ENCODE results near the gene SNTN.
"Not testable (repeated sequence)": the region's sequence is repeated elsewhere in the genome, so short reads cannot be mapped to it uniquely, and the experiment has no call there.

The SNTN gene

GRCh38 chr3:63652066-63652725 is at the start of gene SNTN:
TSS of gene SNTN (plus strand) at chr3:63652675. CDS start at chr3:63652688, 13 bp downstream.
- no peak for DNase-seq

- no peak for DNase-seq
Observed at GRCh38 chr3:63607716-63608115, 44.8 kb upstream of the SNTN start.

GRCh38 chr3:63609408-63609807 is 43.1 kb upstream of the SNTN start:
- DNase-seq: no peak

- no peak for DNase-seq
Observed at GRCh38 chr3:63609834-63610233, 42.6 kb upstream of the SNTN start.

- DNase-seq: no peak
Observed at GRCh38 chr3:63611382-63611781, 41.1 kb upstream of the SNTN start.

GRCh38 chr3:63613561-63613960 is 38.9 kb upstream of the SNTN start:
- no peak for DNase-seq

GRCh38 chr3:63617391-63617790 is 35.1 kb upstream of the SNTN start:
- DNase-seq: no peak

GRCh38 chr3:63624941-63625560 is 27.4 kb upstream of the SNTN start:
- DNase-seq: no peak

- DNase-seq: no peak
Observed at GRCh38 chr3:63631670-63632069, 20.8 kb upstream of the SNTN start.

- no peak for DNase-seq
Observed at GRCh38 chr3:63635186-63635585, 17.3 kb upstream of the SNTN start.

GRCh38 chr3:63639806-63640205 is 12.7 kb upstream of the SNTN start:
- DNase-seq: no peak

GRCh38 chr3:63642488-63642887 is 10.0 kb upstream of the SNTN start:
- no peak for DNase-seq

GRCh38 chr3:63644212-63644797 is 8.2 kb upstream of the SNTN start:
- no peak for DNase-seq

GRCh38 chr3:63644928-63645781 is 7.3 kb upstream of the SNTN start:
- DNase-seq: not testable (repeated sequence)

GRCh38 chr3:63654211-63654610 is 1.7 kb downstream of the SNTN start:
- DNase-seq: no peak

- no peak for DNase-seq
Observed at GRCh38 chr3:63654931-63655330, 2.5 kb downstream of the SNTN start.

- no peak for DNase-seq
Observed at GRCh38 chr3:63655519-63655918, 3.0 kb downstream of the SNTN start.

- no peak for DNase-seq
Observed at GRCh38 chr3:63656786-63657185, 4.3 kb downstream of the SNTN start.

- DNase-seq: no peak
Observed at GRCh38 chr3:63661242-63661641, 8.8 kb downstream of the SNTN start.

- DNase-seq: no peak
Observed at GRCh38 chr3:63662011-63662410, 9.5 kb downstream of the SNTN start.

GRCh38 chr3:63662500-63662899 is 10.0 kb downstream of the SNTN start:
- no peak for DNase-seq

- no peak for DNase-seq
Observed at GRCh38 chr3:63670544-63670943, 18.1 kb downstream of the SNTN start.

GRCh38 chr3:63673111-63673510 is 20.6 kb downstream of the SNTN start:
- DNase-seq: no peak

GRCh38 chr3:63674586-63674985 is 22.1 kb downstream of the SNTN start:
- no peak for DNase-seq

All from NCI-H1092 (cell line).